ENCODE measurements around the gene GBP6.
"Not testable (repeated sequence)": the region's sequence is repeated elsewhere in the genome, so short reads cannot be mapped to it uniquely, and the experiment has no call there.

Gene GBP6

DNA sequence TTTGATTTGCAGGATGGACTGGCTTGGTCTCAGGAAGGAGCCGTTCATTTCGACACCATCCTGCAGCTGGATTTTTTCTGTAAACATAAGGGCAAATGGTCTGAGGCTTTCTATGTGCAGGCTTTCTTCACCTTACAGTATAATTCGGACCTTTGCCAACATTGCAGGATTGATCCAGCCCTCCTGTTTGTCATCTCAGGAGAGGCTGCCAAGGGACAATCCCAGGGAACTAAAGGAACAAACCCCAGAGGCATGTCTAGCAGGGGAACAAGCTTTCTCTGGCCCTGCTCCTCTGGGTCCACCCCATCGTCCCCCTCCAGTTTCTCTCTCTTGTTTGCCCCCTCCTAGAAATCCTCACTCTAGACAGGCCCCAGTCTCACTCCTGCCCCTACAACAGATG lies 24.8 kb upstream of the GBP6 start:
- ATAC-seq, result no peak
- TF ChIP-seq BACH2 (CRISPR knock-in tag; IDR thresholded peaks at IDR 0.05; ENCODE audit: borderline replicate concordance) (no peak), RARB (CRISPR knock-in tag; IDR thresholded peaks at IDR 0.05) (no peak), ZNF565 (CRISPR knock-in tag; conservative IDR thresholded peaks at IDR 0.05; ENCODE audit: low read depth) (no peak), ZNF70 (CRISPR knock-in tag; IDR thresholded peaks at IDR 0.05) (no peak), TCF4 (CRISPR knock-in tag; IDR thresholded peaks at IDR 0.05; ENCODE audit: borderline replicate concordance) (no peak), GLIS3 (CRISPR knock-in tag; IDR thresholded peaks at IDR 0.05) (no peak), ZC3H10 (CRISPR knock-in tag; IDR thresholded peaks at IDR 0.05) (no peak), ZNF8 (CRISPR knock-in tag; IDR thresholded peaks at IDR 0.05) (no peak), CSDC2 (CRISPR knock-in tag; IDR thresholded peaks at IDR 0.05) (no peak), ESRRG (CRISPR knock-in tag; IDR thresholded peaks at IDR 0.05) (no peak), ZFP30 (CRISPR knock-in tag; IDR thresholded peaks at IDR 0.05) (no peak), CSRNP3 (CRISPR knock-in tag; IDR thresholded peaks at IDR 0.05) (no peak), SNAI2 (CRISPR knock-in tag; IDR thresholded peaks at IDR 0.05) (no peak), TOX (CRISPR knock-in tag; IDR thresholded peaks at IDR 0.05; ENCODE audit: borderline replicate concordance) (no peak), CREB5 (CRISPR knock-in tag; IDR thresholded peaks at IDR 0.05; ENCODE audit: low read depth) (no peak)
- TF ChIP-seq, protein P1, sequence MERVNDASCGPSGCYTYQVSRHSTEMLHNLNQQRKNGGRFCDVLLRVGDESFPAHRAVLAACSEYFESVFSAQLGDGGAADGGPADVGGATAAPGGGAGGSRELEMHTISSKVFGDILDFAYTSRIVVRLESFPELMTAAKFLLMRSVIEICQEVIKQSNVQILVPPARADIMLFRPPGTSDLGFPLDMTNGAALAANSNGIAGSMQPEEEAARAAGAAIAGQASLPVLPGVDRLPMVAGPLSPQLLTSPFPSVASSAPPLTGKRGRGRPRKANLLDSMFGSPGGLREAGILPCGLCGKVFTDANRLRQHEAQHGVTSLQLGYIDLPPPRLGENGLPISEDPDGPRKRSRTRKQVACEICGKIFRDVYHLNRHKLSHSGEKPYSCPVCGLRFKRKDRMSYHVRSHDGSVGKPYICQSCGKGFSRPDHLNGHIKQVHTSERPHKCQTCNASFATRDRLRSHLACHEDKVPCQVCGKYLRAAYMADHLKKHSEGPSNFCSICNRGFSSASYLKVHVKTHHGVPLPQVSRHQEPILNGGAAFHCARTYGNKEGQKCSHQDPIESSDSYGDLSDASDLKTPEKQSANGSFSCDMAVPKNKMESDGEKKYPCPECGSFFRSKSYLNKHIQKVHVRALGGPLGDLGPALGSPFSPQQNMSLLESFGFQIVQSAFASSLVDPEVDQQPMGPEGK (CRISPR knock-in tag; IDR thresholded peaks at IDR 0.05; ENCODE audit: borderline replicate concordance), result no peak
- TF ChIP-seq, protein P2, sequence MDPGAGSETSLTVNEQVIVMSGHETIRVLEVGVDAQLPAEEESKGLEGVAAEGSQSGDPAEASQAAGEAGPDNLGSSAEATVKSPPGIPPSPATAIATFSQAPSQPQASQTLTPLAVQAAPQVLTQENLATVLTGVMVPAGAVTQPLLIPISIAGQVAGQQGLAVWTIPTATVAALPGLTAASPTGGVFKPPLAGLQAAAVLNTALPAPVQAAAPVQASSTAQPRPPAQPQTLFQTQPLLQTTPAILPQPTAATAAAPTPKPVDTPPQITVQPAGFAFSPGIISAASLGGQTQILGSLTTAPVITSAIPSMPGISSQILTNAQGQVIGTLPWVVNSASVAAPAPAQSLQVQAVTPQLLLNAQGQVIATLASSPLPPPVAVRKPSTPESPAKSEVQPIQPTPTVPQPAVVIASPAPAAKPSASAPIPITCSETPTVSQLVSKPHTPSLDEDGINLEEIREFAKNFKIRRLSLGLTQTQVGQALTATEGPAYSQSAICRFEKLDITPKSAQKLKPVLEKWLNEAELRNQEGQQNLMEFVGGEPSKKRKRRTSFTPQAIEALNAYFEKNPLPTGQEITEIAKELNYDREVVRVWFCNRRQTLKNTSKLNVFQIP (CRISPR knock-in tag; IDR thresholded peaks at IDR 0.05; ENCODE audit: borderline replicate concordance, low read depth), result no peak
- TF ChIP-seq, protein P3, sequence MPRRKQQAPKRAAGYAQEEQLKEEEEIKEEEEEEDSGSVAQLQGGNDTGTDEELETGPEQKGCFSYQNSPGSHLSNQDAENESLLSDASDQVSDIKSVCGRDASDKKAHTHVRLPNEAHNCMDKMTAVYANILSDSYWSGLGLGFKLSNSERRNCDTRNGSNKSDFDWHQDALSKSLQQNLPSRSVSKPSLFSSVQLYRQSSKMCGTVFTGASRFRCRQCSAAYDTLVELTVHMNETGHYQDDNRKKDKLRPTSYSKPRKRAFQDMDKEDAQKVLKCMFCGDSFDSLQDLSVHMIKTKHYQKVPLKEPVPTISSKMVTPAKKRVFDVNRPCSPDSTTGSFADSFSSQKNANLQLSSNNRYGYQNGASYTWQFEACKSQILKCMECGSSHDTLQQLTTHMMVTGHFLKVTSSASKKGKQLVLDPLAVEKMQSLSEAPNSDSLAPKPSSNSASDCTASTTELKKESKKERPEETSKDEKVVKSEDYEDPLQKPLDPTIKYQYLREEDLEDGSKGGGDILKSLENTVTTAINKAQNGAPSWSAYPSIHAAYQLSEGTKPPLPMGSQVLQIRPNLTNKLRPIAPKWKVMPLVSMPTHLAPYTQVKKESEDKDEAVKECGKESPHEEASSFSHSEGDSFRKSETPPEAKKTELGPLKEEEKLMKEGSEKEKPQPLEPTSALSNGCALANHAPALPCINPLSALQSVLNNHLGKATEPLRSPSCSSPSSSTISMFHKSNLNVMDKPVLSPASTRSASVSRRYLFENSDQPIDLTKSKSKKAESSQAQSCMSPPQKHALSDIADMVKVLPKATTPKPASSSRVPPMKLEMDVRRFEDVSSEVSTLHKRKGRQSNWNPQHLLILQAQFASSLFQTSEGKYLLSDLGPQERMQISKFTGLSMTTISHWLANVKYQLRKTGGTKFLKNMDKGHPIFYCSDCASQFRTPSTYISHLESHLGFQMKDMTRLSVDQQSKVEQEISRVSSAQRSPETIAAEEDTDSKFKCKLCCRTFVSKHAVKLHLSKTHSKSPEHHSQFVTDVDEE (CRISPR knock-in tag; IDR thresholded peaks at IDR 0.05), result no peak

GRCh38 chr1:89345479-89345878 lies 18.4 kb upstream of the GBP6 start:
- ATAC-seq, result not testable (repeated sequence)

DNA sequence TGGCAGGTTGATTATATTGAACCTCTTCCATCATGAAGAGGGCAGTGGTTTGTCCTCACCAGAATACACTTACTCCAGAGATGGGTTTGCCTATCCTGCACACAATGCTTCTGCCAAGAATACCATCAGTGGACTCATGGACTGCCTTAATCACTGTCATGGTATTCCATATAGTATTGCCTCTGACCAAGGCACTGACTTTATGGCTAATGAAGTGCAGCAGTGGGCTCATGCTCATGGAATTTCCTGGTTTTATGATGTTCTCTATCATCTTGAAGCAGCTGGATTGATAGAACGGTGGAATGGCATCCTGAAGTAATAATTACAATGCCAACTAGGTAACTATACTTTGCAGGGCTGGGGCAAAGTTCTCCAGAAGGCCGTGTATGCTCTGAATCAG lies 16.6 kb upstream of the GBP6 start:
- TF ChIP-seq SNAI2 (CRISPR knock-in tag; IDR thresholded peaks at IDR 0.05) (no peak), BACH2 (CRISPR knock-in tag; IDR thresholded peaks at IDR 0.05; ENCODE audit: borderline replicate concordance) (no peak), TOX (CRISPR knock-in tag; IDR thresholded peaks at IDR 0.05; ENCODE audit: borderline replicate concordance) (no peak), ZFP3 (CRISPR knock-in tag; IDR thresholded peaks at IDR 0.05) (no peak), CSRNP3 (CRISPR knock-in tag; IDR thresholded peaks at IDR 0.05) (no peak)
- TF ChIP-seq, protein P1 (CRISPR knock-in tag; IDR thresholded peaks at IDR 0.05; ENCODE audit: borderline replicate concordance), result no peak
- TF ChIP-seq, protein P3 (CRISPR knock-in tag; IDR thresholded peaks at IDR 0.05), result no peak
- no peak for ATAC-seq
